Measurements from ENCODE around the gene ST6GALNAC2.
"Not testable (repeated sequence)": the region's sequence is repeated elsewhere in the genome, so short reads cannot be mapped to it uniquely, and the experiment has no call there.

The ST6GALNAC2 gene

GRCh38 chr17:76569607-76570279 lies 15.9 kb downstream of the ST6GALNAC2 start:
- no peak for DNase-seq

DNA sequence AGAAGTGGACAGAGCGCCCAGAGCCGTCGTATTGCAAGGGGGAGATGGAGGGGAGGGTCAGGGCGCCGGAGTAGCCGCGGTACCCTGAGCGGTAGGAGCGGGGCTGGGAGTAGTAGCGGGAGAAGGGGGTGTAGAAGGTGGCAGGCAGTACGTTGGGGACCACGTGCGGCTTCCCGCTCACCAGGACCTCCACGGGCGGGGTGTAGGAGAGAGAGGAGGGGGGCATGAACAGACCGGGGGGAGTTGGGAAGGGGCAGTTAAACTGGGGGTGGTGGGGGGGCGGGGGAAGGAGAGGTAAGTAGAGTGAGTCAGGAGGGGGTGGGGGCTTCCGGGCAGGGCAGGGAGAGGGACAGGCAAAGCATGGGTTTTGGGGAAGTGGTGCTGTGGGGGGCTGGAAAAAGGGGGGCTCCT lies 16.8 kb downstream of the ST6GALNAC2 start:
- DNase-seq: no peak

GRCh38 chr17:76567634-76568432 lies 17.8 kb downstream of the ST6GALNAC2 start:
- DNase-seq: no peak

GRCh38 chr17:76566988-76567431 lies 18.6 kb downstream of the ST6GALNAC2 start:
- DNase-seq: no peak

DNA sequence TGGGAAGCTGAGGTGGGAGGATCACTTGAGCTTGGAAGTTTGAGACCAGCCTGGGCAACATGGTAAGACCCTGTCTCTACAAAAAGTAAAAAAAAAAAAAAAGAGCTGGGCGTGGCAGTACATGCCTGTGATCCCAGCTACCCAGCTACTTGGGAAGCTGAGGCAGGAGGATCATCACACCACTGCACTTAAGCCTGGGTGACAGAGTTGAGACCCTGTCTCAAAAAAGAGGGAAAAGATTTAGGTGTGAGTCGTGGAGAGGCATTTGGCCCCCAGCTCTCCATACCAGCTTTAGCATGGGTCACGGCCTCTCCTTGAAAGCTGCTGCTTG lies 19.1 kb downstream of the ST6GALNAC2 start:
- DNase-seq: no peak

- DNase-seq: no peak
Observed at GRCh38 chr17:76565728-76566612, 19.7 kb downstream of the ST6GALNAC2 start.

- DNase-seq: peak; percentile 81
Observed at GRCh38 chr17:76564991-76565727, 20.5 kb downstream of the ST6GALNAC2 start.

DNA sequence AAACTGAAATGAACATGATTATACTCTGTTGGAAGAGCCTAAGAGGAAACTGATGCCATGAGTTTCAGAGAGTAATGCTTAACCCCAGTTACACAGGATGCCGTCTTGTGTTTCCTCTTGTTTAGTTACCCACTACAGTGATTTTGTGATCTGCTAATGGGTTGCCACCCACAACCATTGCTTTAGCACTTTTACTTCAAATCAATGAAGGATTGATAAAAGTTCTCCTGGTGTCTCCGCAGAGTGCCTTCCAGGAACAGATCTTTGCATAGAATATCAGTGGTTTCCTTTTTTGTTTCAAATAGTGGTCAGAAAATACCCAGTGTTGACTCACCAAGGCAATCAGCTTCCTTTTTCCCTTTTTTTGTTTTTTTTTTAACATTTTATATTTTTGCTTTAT lies 22.3 kb downstream of the ST6GALNAC2 start:
- not testable (repeated sequence) for DNase-seq

DNA sequence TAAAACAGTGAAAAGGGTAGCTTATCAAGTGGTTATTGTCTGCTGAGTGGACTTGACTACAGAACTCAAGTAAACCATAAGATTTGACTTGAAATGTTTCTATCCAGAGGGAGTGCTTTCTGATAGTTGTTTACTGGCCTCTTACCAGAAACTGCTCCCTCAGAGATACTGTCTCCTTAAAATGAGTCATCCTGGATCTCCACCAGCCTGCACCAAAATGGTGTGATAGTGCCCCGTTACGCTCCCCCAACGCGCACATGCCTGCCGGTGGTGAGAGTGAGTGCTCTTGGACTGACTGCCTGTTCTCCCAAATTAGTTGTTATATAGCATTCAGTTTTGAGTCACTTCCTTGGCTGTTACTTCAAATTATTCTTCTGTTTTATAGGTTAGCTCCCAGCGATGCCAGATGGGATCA lies 22.9 kb downstream of the ST6GALNAC2 start:
- peak; percentile 49 for DNase-seq

DNA sequence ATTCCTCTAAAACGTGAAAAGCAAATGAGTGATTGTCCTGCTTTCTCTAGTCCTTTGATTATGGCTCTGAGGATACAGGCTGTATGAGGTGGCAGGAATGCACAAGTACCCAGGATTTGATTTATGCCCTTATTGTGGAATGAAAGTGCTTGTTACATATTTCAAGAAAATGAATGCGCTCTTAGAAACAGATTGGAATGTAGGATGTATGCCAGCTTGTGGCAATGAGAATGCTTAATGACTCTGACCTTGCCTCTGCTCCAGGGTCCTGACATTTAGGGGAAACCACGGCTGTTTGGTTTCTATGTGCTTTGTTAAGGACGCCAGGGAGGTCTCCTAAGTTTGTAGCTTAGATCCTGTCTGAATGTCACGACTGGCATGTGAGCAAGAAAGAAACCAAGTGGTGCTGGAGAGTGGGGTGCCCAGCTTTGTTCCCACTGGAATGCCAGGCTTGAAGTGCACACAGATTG lies 23.8 kb downstream of the ST6GALNAC2 start:
- no peak for DNase-seq

DNA sequence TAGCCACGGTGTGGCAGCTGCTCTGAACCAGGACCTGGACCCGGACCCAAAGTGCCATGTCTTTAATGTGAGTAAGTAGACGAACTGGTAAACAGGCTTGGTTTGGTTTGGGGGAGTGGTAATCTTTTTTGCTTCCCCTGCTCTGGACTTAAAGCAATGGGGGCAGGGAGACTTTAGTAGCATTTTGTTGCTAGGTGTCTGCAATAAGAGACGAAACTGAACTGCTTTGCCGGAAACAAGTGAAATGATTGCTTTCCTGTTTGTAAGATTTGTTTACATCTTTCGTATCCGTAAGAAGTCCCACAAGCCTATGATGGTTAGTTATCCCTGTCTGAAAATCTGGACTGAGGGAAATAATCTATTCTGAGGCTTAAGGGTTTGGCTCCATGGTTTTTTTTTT lies 24.3 kb downstream of the ST6GALNAC2 start:
- DNase-seq: no peak

GRCh38 chr17:76560877-76561221 lies 24.8 kb downstream of the ST6GALNAC2 start:
- no peak for DNase-seq

- DNase-seq: no peak
Observed at GRCh38 chr17:76560036-76560876, 25.4 kb downstream of the ST6GALNAC2 start.

- DNase-seq: not testable (repeated sequence)
Observed at GRCh38 chr17:76559460-76559859, 26.2 kb downstream of the ST6GALNAC2 start.

DNA sequence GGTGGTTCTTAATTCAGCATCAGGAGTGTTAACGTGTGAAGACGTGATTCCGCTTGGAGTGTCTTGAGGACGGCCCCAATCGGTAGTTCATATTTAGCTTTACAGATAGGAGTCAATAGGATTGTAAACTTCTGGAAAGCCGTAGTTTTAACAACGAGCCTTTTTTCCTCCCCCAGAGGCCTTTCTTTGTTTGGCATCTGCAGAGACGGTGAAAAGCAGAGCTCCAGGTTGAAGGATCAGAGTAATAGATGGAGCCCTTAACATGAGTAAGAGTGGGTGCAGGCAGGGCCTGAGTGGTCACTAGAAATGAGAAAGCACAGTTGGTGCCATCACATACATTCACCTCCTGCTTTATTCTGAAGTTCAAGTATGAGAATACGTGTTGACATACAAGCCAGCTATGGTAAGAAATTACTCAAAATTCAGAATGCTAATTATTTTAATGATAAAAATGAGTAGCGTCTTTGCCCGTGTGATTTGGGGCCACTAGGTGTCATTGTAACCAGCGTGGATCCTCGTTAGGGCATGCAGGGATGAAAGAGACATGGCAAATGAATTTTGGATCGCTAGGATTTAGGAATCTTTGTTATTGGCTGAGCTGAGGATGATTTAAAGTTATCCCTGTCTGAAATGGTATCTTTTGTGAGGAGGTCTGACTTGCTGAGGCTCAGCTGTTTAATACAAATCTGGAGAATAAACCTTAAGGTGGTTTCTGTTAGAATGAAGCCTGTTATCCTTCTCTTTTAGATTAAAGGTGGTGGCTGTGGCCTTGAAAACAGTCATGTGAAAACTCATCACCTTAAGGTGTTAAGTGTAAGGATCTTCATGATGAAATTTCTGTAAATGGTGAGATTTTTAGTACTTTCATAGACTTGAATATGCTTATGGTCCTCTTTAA lies 27.2 kb downstream of the ST6GALNAC2 start:
- no peak for DNase-seq

DNA sequence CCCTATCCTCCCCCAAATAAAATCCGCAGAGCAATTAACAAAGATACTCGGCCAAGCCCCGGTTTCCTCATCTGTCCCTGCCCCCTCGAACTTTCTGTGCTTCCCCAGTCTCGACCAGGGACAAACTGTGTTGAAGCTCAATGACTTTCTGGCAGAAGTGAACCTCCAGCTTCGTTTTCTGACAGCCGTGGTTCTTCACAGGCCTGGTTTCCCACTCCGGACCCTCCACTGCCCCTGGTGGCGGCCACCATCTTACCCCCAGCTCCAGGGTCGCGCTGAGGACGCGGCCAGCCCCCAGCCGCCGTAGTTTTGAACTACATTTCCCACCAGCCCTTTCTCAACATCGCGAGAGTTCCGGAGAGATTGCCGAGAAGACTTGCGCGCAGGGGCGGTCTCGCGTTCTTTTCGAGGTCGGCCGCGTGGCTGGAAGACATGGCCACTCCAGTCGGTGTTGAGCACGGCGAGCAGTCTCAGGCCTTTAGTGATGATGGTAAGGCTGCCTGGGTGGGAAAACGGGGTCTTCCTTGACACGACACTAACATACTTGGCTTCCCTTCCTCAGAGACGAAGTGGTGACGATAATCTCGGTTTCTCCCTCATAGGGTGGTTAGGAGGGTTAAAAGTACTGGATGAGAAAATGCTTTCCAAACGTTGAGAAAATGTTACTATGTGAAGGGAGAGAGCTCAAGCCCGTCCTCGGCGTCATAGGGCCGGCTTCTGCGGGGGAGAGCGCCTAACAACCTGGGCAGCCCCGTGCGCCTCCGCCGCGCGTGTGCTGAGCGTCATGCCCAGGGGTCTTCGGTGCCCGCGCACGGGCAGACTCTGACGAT lies 28.1 kb downstream of the ST6GALNAC2 start:
- DNase-seq: peak; percentile 92

DNA sequence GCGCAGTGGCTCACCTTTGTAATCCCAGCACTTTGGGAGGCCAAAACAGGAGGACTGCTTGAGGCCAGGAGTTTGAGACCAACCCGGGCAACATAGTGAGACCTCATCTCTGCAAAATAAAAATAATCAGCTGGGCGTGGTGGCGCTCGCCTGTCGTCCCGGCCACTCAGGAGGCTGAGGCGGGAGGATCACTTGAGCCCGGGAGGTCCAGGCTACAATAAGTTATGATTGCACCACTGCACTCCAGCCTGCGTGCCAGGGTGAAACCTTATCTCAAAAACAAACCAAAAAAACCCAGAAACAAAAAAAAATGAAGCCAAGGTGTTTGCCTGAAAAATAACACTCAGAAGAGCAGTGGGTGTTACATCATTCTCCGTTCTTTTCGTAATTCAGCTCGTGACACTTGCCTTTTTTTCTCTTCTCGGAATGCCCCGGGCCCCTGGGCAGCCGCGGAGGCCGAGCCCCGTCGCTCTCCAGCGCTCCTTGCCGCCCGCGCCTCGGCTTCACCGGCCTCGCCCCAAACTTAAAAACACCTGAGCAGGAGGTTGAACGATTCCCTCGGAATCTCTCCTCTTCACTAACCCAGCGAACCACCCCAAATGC lies 28.8 kb downstream of the ST6GALNAC2 start:
- no peak for DNase-seq

DNA sequence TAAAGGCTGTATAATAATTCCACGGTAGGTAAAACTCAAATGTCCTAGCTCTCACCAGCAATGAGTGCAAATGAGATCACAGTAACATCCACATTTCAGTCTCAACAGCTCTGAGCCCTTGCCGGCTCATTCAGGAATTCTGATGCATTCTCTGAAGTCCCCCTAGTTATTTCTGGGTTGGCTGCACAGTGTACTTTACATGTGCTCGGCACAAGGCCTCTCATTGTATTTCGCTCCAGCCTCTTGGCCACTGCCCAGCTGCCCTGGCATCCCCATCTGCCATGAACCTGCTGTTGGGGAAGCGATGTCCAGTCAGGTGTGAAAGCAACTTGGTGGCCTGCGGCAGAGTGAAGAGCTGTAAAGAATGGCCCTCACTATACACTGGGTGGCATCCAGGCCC lies 31.5 kb downstream of the ST6GALNAC2 start:
- DNase-seq: no peak

All from T1000 (cell line).